GM18505 (cell line): ENCODE data around the gene HSF2BP.
"Not testable (repeated sequence)": the region's sequence is repeated elsewhere in the genome, so short reads cannot be mapped to it uniquely, and the experiment has no call there.

Source experiments
- ATAC-seq: cut with Tn5 transposase; IDR thresholded peaks from one replicate; pipeline ENCODE4 v1.9.1; 2021; ENCODE audit not compliant: unreplicated experiment
- POLR2A ChIP-seq: IDR thresholded peaks from 4 replicates; pipeline ENCODE4 v1.6.1; 2011; ENCODE audit warnings: borderline replicate concordance; ENCODE audit not compliant: insufficient read depth, insufficient read length; ENCODE audit errors: extremely low read depth

Gene HSF2BP

DNA sequence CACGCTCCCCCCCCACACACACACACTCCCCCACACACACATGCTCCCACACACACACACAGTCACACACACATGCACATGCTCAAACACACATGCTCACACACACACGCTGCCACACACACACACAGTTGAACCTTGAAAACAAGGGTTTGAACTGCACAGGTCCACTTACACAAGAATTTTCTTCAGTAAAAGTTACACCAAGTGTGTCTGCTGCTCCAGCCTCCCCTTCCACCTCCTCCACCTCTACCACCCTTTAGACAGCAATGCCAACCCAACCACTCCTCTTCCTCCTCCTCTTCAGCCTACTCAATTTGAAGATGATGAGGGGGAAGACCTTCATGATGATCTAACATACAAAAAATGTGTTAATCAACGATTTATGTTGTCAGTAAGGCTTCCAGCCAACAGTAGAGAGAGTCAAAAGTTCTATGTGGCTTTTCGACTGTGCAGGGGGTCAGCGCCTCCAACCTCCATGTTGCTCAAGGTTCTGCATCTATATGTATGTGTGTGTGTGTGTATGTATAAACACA is 26.8 kb downstream of the HSF2BP start:
- ATAC-seq = no peak
- TF ChIP-seq POLR2A = no peak

DNA sequence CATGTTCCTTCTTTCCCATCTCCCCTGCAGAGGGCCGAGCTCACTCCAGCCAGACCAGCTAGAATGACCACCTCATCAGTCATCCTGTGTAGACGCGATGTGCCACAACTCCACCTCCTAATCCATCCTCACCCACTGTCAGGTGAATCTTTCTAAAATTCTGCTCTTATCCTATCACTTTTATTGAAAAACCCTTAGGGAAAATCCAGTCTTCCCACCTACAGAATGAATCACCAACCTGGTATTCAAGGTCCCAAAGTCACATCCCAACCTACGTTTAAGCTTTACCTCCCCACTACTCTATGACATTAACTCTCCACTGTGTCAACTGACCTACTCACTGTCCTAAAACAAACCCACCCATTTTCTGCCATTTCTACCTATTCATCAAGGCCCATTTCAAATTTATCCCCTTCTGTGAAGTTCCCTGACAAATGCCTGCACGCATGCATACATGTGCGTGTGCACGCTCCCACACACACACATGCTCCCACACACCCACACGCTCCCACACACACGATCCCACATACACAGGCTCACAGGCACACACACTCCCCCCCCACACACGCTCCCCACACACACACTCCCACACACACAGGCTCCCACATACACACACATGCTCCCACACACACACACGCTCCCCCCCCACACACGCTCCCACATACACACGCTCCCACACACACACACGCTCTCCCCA is 27.7 kb downstream of the HSF2BP start:
- no peak for TF ChIP-seq POLR2A
- ATAC-seq = no peak

GRCh38 chr21:43627527-43627926 is 31.8 kb downstream of the HSF2BP start:
- no peak for ATAC-seq
- TF ChIP-seq POLR2A = no peak

- no peak for TF ChIP-seq POLR2A
- no peak for ATAC-seq
Measured at GRCh38 chr21:43626390-43626789, 32.9 kb downstream of the HSF2BP start.

DNA sequence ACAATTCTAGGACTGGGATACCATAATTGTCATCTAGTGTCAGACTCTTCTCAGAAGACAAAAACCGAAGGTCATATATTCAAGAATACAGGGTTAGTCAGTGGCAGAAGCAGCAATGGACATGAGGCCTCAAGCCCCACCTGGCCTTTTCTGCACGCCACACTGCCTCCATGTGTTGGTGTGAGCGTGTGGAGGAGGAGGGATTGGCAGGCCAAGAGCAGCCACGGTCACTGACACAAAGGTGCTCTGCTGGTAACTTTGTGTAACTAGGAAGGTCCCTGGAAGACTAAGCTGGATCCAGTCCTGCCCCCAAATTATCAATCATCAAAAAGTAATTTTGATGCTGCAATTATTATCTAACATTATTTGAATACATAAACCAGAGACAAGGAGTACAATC is 34.9 kb downstream of the HSF2BP start:
- TF ChIP-seq POLR2A = no peak
- ATAC-seq = no peak

- TF ChIP-seq POLR2A = no peak
- ATAC-seq = no peak
Measured at GRCh38 chr21:43623588-43623987, 35.7 kb downstream of the HSF2BP start.

GRCh38 chr21:43622796-43623195 is 36.5 kb downstream of the HSF2BP start:
- no peak for ATAC-seq
- TF ChIP-seq POLR2A = no peak

DNA sequence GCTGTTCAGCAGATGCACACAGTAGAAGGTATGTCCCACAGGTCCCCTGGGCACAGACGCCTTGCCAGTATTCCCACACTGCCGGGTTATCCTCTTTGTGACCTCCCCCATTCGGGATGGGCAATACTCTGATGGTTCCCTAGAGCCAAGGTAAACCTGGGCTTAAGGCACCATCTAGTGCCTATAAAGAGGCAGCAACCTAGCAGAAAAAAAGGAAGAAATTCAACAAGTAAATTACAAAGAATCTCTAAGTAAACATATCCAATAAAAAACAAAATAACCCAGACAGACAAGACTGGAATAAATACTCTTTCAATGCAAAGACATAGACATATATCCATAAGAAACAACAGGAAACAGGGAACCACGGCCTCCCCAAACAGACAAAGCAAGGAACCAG is 39.4 kb downstream of the HSF2BP start:
- no peak for TF ChIP-seq POLR2A
- no peak for ATAC-seq

DNA sequence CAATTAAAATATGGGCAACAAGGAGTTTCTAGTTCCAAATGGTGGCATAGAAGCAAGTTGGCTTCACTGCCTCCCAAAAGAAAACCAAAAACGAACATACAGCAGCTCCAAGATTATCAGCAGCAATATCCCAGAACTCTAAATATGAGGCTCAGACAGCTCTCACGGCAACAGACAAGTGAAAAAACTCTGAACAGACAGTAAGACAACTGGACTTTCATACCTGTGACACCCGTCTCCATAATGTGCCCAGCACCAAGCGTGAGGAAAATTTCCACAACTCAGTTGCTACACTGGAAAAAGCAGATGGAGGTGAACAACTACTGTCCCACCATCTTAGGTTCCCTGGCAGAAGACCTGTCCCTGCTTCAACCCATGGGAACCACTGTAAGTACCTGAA is 39.9 kb downstream of the HSF2BP start:
- TF ChIP-seq POLR2A = no peak

DNA sequence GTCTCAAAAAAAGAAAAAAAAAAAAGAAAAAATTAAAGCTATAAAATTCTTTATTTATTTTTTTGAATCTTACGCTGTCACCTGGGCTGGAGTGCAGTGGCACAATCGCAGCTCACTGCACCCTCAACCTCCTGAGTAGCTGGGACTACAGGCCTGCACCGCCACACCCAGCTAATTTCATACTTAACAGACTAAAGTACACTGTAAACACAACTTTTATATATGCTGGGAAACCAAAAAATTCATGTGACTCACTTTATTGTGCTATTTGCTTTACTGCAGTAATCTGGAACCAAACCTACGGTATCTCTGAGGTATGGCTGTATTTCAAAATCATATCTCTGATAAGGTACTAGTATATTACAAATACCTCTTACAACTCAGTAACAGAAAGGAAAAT is 40.3 kb downstream of the HSF2BP start:
- no peak for TF ChIP-seq POLR2A
- ATAC-seq = no peak

More for the DNA sequence above, 39.9 kb downstream of the HSF2BP start:
- ATAC-seq = no peak

DNA sequence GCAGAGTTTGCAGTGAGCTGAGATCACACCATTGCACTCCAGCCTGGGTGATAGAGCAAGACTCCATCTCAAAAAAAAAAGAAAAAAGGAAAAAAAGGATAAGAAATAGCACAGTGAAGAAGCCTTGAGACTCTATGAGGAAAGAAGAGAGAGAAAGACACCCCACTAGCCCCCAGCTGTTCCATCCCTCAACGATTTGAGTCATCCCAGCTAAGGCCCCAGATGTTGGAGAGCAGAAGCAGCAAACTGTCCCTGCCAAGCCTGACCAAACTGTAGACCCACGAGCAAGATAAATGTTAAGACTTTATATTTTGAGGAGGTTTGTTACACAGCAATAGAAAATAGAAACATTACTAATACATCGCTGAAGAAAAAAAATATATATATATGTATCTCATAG is 42.4 kb downstream of the HSF2BP start:
- not testable (repeated sequence) for ATAC-seq

GRCh38 chr21:43614839-43615238 is 44.4 kb downstream of the HSF2BP start:
- no peak for TF ChIP-seq POLR2A
- no peak for ATAC-seq

GRCh38 chr21:43613755-43614638 is 45.3 kb downstream of the HSF2BP start:
- no peak for TF ChIP-seq POLR2A
- ATAC-seq = no peak

DNA sequence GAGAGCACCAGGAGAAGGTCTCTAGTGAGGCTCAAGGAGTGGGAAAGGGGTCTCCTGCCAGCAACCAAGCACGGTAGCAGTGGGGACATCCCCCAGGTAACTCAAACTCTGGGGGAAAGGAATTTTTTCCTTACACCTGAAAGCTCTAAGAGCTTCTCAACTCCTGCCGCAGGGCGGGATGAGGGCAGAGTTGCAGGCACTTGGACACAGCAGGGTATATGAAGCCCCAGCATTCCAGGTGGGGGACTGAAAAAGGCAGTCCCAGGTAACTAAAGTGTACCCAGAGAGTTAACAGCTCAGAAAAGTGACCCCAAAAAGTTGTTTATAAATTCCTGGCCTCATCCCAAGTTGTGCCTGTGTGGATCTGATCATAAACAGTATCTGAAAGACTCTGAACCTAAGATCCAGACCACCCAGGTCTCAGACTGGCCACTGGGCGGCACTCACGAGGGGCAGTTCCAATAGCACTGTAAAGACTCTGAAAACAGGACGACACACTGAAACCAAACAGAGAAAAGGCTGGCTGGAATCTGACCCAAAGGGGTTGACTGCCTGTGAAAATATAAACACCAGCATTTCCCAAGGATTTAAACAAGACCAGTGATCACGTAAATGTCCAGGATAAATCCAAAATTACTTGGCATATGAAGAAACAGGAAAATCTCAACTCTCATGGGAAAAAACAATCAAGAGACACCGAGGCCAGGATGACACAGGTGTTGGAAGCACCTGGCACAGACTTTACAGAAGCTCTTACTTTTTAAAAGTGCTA is 47.5 kb downstream of the HSF2BP start:
- TF ChIP-seq POLR2A = no peak

More for the DNA sequence above, 47.5 kb downstream of the HSF2BP start:
- ATAC-seq = no peak
